Measurements from ENCODE around the gene CORO7.

DNA sequence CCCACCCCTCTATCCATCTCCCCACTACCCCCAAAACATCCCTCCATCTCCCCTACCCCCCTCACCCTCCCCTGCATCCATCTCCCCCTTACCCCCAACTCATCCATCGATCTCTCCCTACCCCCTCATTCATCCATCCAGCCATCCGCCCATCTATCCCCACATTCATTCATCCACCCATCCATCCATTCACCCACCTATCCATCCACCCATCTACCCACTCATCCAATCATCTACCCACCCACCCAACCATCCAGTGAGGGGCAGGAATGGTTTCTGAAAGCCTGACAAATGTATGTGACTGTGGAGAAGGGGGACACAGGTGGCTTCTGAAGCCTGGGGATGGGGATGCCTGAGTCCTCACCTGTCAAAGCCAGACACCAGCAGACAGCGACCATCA lies 56.5 kb downstream of the CORO7 start:
- TF ChIP-seq EP300 (IDR thresholded peaks at IDR 0.05; ENCODE audit: borderline replicate concordance in 1 of 2, low read depth in 1 of 2, low read length in 1 of 2) = no peak
- TF ChIP-seq, protein P1, sequence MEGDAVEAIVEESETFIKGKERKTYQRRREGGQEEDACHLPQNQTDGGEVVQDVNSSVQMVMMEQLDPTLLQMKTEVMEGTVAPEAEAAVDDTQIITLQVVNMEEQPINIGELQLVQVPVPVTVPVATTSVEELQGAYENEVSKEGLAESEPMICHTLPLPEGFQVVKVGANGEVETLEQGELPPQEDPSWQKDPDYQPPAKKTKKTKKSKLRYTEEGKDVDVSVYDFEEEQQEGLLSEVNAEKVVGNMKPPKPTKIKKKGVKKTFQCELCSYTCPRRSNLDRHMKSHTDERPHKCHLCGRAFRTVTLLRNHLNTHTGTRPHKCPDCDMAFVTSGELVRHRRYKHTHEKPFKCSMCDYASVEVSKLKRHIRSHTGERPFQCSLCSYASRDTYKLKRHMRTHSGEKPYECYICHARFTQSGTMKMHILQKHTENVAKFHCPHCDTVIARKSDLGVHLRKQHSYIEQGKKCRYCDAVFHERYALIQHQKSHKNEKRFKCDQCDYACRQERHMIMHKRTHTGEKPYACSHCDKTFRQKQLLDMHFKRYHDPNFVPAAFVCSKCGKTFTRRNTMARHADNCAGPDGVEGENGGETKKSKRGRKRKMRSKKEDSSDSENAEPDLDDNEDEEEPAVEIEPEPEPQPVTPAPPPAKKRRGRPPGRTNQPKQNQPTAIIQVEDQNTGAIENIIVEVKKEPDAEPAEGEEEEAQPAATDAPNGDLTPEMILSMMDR (IDR thresholded peaks at IDR 0.05) = no peak

Data from SK-N-SH (cell line).